Cardiac muscle cell (in vitro differentiated cells and primary cell): ENCODE data around the gene HNRNPUL2. TPM values are rescaled to one million over a fixed set of nuclear protein-coding genes. Genes with fewer than 3 reads are reported as not detected.

Source experiments
- DNase-seq, 2 donors: peaks; one replicate each; pipeline versions ENCODE4 v3.0.0 to v3.0.0-alpha.2; 2010 to 2017; ENCODE audit warnings: low read depth in 1 of 2, low spot score in 1 of 2
- H3K27ac ChIP-seq: fragments of 200-600 bp; sonication (generic); 2 replicates; pipeline ENCODE4 v1.5.1; 2016
- H3K27me3 ChIP-seq: fragments of 200-600 bp; sonication (generic); 2 replicates; pipeline ENCODE4 v1.6.0; 2016; ENCODE audit warnings: control low read depth
- H3K36me3 ChIP-seq: fragments of 200-600 bp; sonication (generic); 2 replicates; pipeline ENCODE4 v1.5.1; 2016; ENCODE audit warnings: control low read depth
- H3K4me1 ChIP-seq: fragments of 200-600 bp; sonication (generic); 2 replicates; pipeline ENCODE4 v1.8.1; 2017; ENCODE audit warnings: low read depth, mild to moderate bottlenecking, mixed run types
- H3K4me3 ChIP-seq: fragments of 200-600 bp; sonication (generic); 2 replicates; pipeline ENCODE4 v1.5.1; 2016; ENCODE audit warnings: mild to moderate bottlenecking
- H3K9me3 ChIP-seq: fragments of 200-600 bp; sonication (generic); 2 replicates; pipeline ENCODE4 v1.5.1; 2017; ENCODE audit warnings: low read depth, mild to moderate bottlenecking, control low read depth
- CTCF ChIP-seq: IDR thresholded peaks from 2 replicates; pipeline ENCODE4 v1.5.1; 2012; ENCODE audit warnings: low read depth, mild to moderate bottlenecking, low read length
- polyA plus RNA-seq: library from polyadenylated mRNA; unstranded; fragments of >200 nt; fragmentation: Nextera tagmentation; extraction: Ambion mirVana; gene quantifications from 2 replicates; pipeline ENCODE4 v1.2.1, GENCODE V29; 2016
- total RNA-seq: library from RNA; depleted of rRNA; stranded (reverse); fragments of >200 nt; gene quantifications from 2 replicates; pipeline ENCODE4 v1.2.3, GENCODE V29; 2016

HNRNPUL2 gene
- total and polyA plus RNA-seq, 2 experiments from 2014 or later: 3.2 to 20.0 TPM

- Histone ChIP-seq H3K4me3 (no peak within 1 kb of the TSS), H3K4me1 (peaks cover 22% of the 10 kb centered on the region), H3K9me3 (no peaks in the 10 kb centered on the region), H3K36me3 (peaks cover 17% of the 10 kb centered on the region), H3K27ac (peak within 1 kb of the TSS; percentile 85), H3K27me3 (no peaks in the 10 kb centered on the region)
- TF ChIP-seq CTCF: no peak
- peak; percentile 50 to 89 for DNase-seq
Measured at GRCh38 chr11:62689421-62690183, 37.7 kb downstream of the HNRNPUL2 start, which contains the start of gene LRRN4CL. TSS of gene LRRN4CL (minus strand) at chr11:62689530. CDS start at chr11:62688508, 1,022 bp downstream.

GRCh38 chr11:62688491-62688890, 38.8 kb downstream of the HNRNPUL2 start:
- H3K9me3 ChIP-seq: no peaks in the 10 kb centered on the region
- H3K4me1 ChIP-seq: peaks cover 22% of the 10 kb centered on the region
- H3K27me3 ChIP-seq: no peaks in the 10 kb centered on the region
- TF ChIP-seq CTCF: no peak
- no peak for DNase-seq
- peaks cover 16% of the 10 kb centered on the region for H3K36me3 ChIP-seq
- H3K27ac ChIP-seq: peak overlapping the region; percentile 85
- H3K4me3 ChIP-seq: no peak overlapping the region

- Histone ChIP-seq H3K36me3 (peaks cover 8% of the 10 kb centered on the region), H3K9me3 (no peaks in the 10 kb centered on the region), H3K4me1 (peaks cover 22% of the 10 kb centered on the region), H3K27ac (peak overlapping the region; percentile 85), H3K27me3 (no peaks in the 10 kb centered on the region), H3K4me3 (no peak overlapping the region)
- TF ChIP-seq CTCF: no peak
- DNase-seq: no peak
Measured at GRCh38 chr11:62687508-62688396, 39.5 kb downstream of the HNRNPUL2 start.

GRCh38 chr11:62682518-62682917, 44.7 kb downstream of the HNRNPUL2 start:
- no peak for TF ChIP-seq CTCF
- no peak for DNase-seq
- no peaks in the 10 kb centered on the region for H3K27me3 ChIP-seq
- peaks cover 12% of the 10 kb centered on the region for H3K4me1 ChIP-seq
- no peak overlapping the region for H3K4me3 ChIP-seq
- H3K27ac ChIP-seq: no peak overlapping the region
- H3K36me3 ChIP-seq: peaks cover 5% of the 10 kb centered on the region
- H3K9me3 ChIP-seq: no peaks in the 10 kb centered on the region

GRCh38 chr11:62680825-62681240, 46.4 kb downstream of the HNRNPUL2 start:
- Histone ChIP-seq H3K36me3 (peaks cover 14% of the 10 kb centered on the region), H3K4me3 (no peak overlapping the region), H3K27me3 (no peaks in the 10 kb centered on the region), H3K9me3 (no peaks in the 10 kb centered on the region), H3K4me1 (peaks cover 20% of the 10 kb centered on the region), H3K27ac (peak overlapping the region; percentile 82)
- peak; percentile 68 for TF ChIP-seq CTCF
- peak; percentile 71 to 90 for DNase-seq
